ENCODE measurements around the gene HDAC4. TPM values are rescaled to one million over a fixed set of nuclear protein-coding genes. Genes with fewer than 3 reads are reported as not detected.

Gene HDAC4
- total RNA-seq, 2 donors from 2014 or later = 8.1 to 20.1 TPM

GRCh38 chr2:239378918-239379640 is 21.7 kb downstream of the HDAC4 start:
- DNase-seq (ENCODE audit: low spot score) = no peak
- Histone ChIP-seq H3K4me1 (peaks cover 0 to 16% of the 10 kb centered on the region in 2 donors), H3K27me3 (no peaks in the 10 kb centered on the region), H3K9me3 (no peaks in the 10 kb centered on the region), H3K27ac (no peak overlapping the region), H3K4me3 (no peak overlapping the region), H3K36me3 (no peaks in the 10 kb centered on the region)
- TF ChIP-seq CTCF (IDR thresholded peaks at IDR 0.05) = no peak

GRCh38 chr2:239378021-239378917 is 22.6 kb downstream of the HDAC4 start:
- DNase-seq (ENCODE audit: low spot score) = no peak
- TF ChIP-seq CTCF (IDR thresholded peaks at IDR 0.05) = no peak
- Histone ChIP-seq H3K27ac (no peak overlapping the region), H3K36me3 (no peaks in the 10 kb centered on the region), H3K27me3 (no peaks in the 10 kb centered on the region), H3K9me3 (no peaks in the 10 kb centered on the region), H3K4me3 (no peak overlapping the region), H3K4me1 (peaks cover 0 to 16% of the 10 kb centered on the region in 2 donors)

- Histone ChIP-seq H3K4me1 (peaks cover 0 to 16% of the 10 kb centered on the region in 2 donors), H3K27ac (no peak overlapping the region), H3K27me3 (no peaks in the 10 kb centered on the region), H3K4me3 (no peak overlapping the region), H3K9me3 (no peaks in the 10 kb centered on the region), H3K36me3 (no peaks in the 10 kb centered on the region)
- TF ChIP-seq CTCF (IDR thresholded peaks at IDR 0.05) = no peak
- no peak for DNase-seq (ENCODE audit: low spot score)
Measured at GRCh38 chr2:239377591-239377990, 23.2 kb downstream of the HDAC4 start.

- peaks cover 0 to 16% of the 10 kb centered on the region in 2 donors for H3K4me1 ChIP-seq
- no peaks in the 10 kb centered on the region for H3K36me3 ChIP-seq
- no peak for DNase-seq (ENCODE audit: low spot score)
- no peaks in the 10 kb centered on the region for H3K27me3 ChIP-seq
- H3K27ac ChIP-seq = no peak overlapping the region
- H3K4me3 ChIP-seq = no peak overlapping the region
- TF ChIP-seq CTCF (IDR thresholded peaks at IDR 0.05) = no peak
- H3K9me3 ChIP-seq = no peaks in the 10 kb centered on the region
Measured at GRCh38 chr2:239376942-239377531, 23.8 kb downstream of the HDAC4 start.

- peaks cover 0 to 12% of the 10 kb centered on the region in 2 donors for H3K4me1 ChIP-seq
- no peaks in the 10 kb centered on the region for H3K9me3 ChIP-seq
- H3K27ac ChIP-seq = no peak overlapping the region
- DNase-seq (ENCODE audit: low spot score) = no peak
- TF ChIP-seq CTCF (IDR thresholded peaks at IDR 0.05) = no peak
- no peaks in the 10 kb centered on the region for H3K27me3 ChIP-seq
- no peak overlapping the region for H3K4me3 ChIP-seq
- H3K36me3 ChIP-seq = no peaks in the 10 kb centered on the region
Measured at GRCh38 chr2:239376351-239376750, 24.5 kb downstream of the HDAC4 start.

Measured in right atrium auricular region (tissue), 2 donors.